K562 (cell line): Measurements from ENCODE around the gene MT1M.

Source experiments
- ZFP36 ChIP-seq: fragments of 150-350 bp; IDR thresholded peaks from 2 replicates; pipeline ENCODE4 v1.6.1; 2018; ENCODE audit warnings: low read length, low read depth; ENCODE audit not compliant: partially characterized antibody
- TF ChIP-seq, protein P1 (sequence below): fragments of 450-650 bp; IDR thresholded peaks from 2 replicates; pipeline ENCODE4 v1.6.1; 2017; ENCODE audit warnings: mild to moderate bottlenecking, moderate library complexity
- TF ChIP-seq, protein P2 (sequence below), 2 experiments: fragments of 450-650 bp; IDR thresholded peaks; 2 replicates each; pipeline ENCODE4 v1.6.1; 2018; ENCODE audit warnings: mild to moderate bottlenecking in 2 of 2, low read depth in 1 of 2; ENCODE audit not compliant: partially characterized antibody in 2 of 2
- TF ChIP-seq, protein P3 (sequence below): sonication (generic); formaldehyde crosslinking; IDR thresholded peaks from 2 replicates; pipeline ENCODE4 v1.9.0; 2022; ENCODE audit warnings: mild to moderate bottlenecking, missing genetic modification reagents

DNA sequence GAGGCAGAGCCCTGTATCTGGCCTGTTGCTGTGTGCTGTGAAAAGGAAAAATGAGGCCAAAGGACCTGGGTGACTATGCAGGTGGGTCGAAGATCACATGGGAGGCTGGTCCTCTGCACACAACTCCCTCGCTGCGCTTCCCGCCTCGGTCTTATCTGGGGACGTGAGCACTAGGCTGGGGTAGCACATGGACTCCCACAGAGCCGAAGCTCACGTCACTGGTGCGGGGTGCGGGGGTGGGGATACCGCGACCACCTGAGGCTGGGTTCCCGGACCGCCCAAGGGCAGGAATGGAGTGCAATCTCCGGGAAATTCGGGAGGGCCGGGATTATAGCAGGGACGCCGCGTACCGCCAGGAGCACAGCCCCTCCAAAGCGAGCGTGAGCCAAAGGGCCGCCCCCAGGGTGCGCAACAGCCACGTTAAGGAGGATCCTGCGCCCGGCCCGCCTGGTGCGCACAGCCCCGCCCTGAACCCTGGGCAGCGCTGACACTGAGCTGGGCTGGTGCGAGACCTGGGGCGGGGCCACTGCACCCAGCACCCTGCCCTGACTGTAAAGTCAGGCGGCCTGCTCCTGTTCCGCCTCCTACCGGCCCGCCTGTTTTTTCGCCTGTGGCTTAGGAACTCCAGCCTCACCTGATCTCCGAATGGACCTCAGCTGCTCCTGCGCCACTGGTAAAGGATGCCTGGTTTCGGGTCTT lies 10.8 kb downstream of the MT1M start:
- TF ChIP-seq ZFP36 = no peak
- TF ChIP-seq, protein P1, sequence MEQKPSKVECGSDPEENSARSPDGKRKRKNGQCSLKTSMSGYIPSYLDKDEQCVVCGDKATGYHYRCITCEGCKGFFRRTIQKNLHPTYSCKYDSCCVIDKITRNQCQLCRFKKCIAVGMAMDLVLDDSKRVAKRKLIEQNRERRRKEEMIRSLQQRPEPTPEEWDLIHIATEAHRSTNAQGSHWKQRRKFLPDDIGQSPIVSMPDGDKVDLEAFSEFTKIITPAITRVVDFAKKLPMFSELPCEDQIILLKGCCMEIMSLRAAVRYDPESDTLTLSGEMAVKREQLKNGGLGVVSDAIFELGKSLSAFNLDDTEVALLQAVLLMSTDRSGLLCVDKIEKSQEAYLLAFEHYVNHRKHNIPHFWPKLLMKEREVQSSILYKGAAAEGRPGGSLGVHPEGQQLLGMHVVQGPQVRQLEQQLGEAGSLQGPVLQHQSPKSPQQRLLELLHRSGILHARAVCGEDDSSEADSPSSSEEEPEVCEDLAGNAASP = no peak
- TF ChIP-seq, protein P2, sequence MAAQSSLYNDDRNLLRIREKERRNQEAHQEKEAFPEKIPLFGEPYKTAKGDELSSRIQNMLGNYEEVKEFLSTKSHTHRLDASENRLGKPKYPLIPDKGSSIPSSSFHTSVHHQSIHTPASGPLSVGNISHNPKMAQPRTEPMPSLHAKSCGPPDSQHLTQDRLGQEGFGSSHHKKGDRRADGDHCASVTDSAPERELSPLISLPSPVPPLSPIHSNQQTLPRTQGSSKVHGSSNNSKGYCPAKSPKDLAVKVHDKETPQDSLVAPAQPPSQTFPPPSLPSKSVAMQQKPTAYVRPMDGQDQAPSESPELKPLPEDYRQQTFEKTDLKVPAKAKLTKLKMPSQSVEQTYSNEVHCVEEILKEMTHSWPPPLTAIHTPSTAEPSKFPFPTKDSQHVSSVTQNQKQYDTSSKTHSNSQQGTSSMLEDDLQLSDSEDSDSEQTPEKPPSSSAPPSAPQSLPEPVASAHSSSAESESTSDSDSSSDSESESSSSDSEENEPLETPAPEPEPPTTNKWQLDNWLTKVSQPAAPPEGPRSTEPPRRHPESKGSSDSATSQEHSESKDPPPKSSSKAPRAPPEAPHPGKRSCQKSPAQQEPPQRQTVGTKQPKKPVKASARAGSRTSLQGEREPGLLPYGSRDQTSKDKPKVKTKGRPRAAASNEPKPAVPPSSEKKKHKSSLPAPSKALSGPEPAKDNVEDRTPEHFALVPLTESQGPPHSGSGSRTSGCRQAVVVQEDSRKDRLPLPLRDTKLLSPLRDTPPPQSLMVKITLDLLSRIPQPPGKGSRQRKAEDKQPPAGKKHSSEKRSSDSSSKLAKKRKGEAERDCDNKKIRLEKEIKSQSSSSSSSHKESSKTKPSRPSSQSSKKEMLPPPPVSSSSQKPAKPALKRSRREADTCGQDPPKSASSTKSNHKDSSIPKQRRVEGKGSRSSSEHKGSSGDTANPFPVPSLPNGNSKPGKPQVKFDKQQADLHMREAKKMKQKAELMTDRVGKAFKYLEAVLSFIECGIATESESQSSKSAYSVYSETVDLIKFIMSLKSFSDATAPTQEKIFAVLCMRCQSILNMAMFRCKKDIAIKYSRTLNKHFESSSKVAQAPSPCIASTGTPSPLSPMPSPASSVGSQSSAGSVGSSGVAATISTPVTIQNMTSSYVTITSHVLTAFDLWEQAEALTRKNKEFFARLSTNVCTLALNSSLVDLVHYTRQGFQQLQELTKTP (IDR thresholded peaks at IDR 0.05; ENCODE audit: low read depth in 1 of 2, partially characterized antibody in 2 of 2) = no peak
- TF ChIP-seq, protein P3, sequence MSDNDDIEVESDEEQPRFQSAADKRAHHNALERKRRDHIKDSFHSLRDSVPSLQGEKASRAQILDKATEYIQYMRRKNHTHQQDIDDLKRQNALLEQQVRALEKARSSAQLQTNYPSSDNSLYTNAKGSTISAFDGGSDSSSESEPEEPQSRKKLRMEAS (CRISPR knock-in tag) = peak; percentile 41; the same call in 1 of the 2 replicates
